Endothelial cell of umbilical vein (primary cell): Measurements from ENCODE around the gene PXYLP1.

Source experiments
- CTCF ChIP-seq, 2 donors: IDR thresholded peaks; 1 replicate in 1 of 2; 2 replicates in 1 of 2; pipeline ENCODE4 v1.5.1; 2011; ENCODE audit warnings: low read length in 2 of 2, mild to moderate bottlenecking in 2 of 2, moderate library complexity in 2 of 2, control low read depth in 1 of 2, inconsistent platforms in 1 of 2, low read depth in 1 of 2; ENCODE audit not compliant: insufficient read depth in 1 of 2; ENCODE audit errors: extremely low read depth in 1 of 2
- EZH2 ChIP-seq: IDR thresholded peaks from 2 replicates; pipeline ENCODE4 v1.6.1; 2012; ENCODE audit warnings: borderline replicate concordance, low read depth, mild to moderate bottlenecking, moderate library complexity, low read length, inconsistent platforms; ENCODE audit not compliant: severe bottlenecking
- JUN ChIP-seq: IDR thresholded peaks from 2 replicates; pipeline ENCODE4 v1.6.1; 2011; ENCODE audit warnings: borderline replicate concordance, low read depth; ENCODE audit not compliant: insufficient read length, insufficient read depth
- POLR2A ChIP-seq: IDR thresholded peaks from 2 replicates; pipeline ENCODE4 v1.6.1; 2012; ENCODE audit warnings: low read depth, mild to moderate bottlenecking, control low read depth, low read length
- POLR2AphosphoS5 ChIP-seq: IDR thresholded peaks from 2 replicates; pipeline ENCODE4 v1.6.1; 2012; ENCODE audit warnings: low read depth, mild to moderate bottlenecking, control low read depth, low read length, moderate library complexity; ENCODE audit not compliant: insufficient read depth

- TF ChIP-seq POLR2AphosphoS5 (no peak), CTCF (IDR thresholded peaks at IDR 0.05; ENCODE audit: extremely low read depth in 1 of 2, insufficient read depth in 1 of 2, low read depth in 1 of 2, low read length in 2 of 2) (no peak), EZH2 (no peak), POLR2A (no peak), JUN (no peak)
Observed at GRCh38 chr3:141326123-141326522, 94.5 kb downstream of the PXYLP1 start.
